Measurements from ENCODE around the gene IFNGR1.

Gene IFNGR1

DNA sequence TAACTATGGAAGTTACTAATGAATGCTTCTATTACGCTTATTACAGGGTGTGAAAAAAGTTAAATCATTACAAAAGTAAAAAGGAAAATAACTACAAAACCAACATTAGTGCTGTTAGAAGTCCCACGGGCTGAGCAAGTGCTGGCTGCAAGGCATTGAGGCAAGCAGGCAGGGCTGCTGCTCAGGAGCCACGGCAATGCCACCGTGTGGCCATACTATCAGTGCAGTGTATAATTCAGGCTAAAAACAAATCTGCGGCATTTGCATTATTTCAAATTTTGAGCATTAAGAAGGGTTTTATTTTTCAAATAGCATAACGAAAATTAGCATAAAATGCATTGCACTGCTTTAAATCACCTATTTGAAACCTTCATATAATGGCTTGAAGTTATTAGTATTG, 17.1 kb downstream of the IFNGR1 start:
- H3K4me3 ChIP-seq (ENCODE audit: low read depth, low read length) = no peak overlapping the region
- peak; percentile 57 for TF ChIP-seq CTCF (conservative IDR thresholded peaks at IDR 0.05; ENCODE audit: low read depth, low read length)
- no peak for DNase-seq (ENCODE audit: low read depth)

DNA sequence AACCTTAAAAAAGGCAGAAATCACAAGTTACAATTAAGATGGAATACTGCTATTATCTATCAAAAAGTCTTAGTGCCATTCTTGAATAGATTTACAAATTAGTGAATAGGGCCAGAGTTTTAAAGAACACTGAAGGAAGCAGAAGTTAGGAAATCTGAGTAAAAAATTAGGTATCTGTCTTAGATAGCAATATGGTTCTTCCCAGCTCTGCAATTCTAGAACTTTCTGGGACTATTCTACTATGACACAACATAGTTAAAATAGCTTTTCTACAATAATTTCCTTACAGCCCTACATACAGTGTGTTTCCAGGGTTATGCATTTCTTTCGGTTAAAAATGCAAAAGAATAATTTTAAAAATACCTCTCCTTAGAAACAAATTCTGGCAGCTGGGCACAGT, 18.2 kb downstream of the IFNGR1 start:
- no peak overlapping the region for H3K4me3 ChIP-seq (ENCODE audit: low read depth, low read length)
- no peak for DNase-seq (ENCODE audit: low read depth)
- TF ChIP-seq CTCF (conservative IDR thresholded peaks at IDR 0.05; ENCODE audit: low read depth, low read length) = no peak

DNA sequence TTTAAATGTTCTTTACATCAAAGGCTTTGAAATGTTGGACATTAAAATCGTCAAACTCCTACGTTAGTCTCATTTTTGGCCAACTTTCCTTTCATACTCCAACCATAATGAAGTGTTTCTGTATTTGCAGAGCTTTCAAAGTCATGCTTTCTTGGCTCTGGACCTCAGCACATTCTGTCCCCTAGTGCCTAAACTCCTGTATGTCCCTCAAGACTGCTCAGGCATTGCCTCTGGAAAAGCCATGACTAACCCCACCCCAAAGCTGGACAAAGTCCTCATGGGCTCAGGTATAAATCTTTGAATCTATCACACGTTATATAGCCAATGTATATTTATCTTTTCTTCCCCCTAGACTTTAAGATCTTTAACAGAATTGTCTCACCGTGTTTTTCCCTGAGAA, 18.9 kb downstream of the IFNGR1 start:
- DNase-seq (ENCODE audit: low read depth) = no peak
- no peak for TF ChIP-seq CTCF (conservative IDR thresholded peaks at IDR 0.05; ENCODE audit: low read depth, low read length)
- H3K4me3 ChIP-seq (ENCODE audit: low read depth, low read length) = no peak overlapping the region

GRCh38 chr6:137197684-137198645, 21.2 kb downstream of the IFNGR1 start:
- no peak for TF ChIP-seq CTCF (conservative IDR thresholded peaks at IDR 0.05; ENCODE audit: low read depth, low read length)
- H3K4me3 ChIP-seq (ENCODE audit: low read depth, low read length) = no peak overlapping the region
- no peak for DNase-seq (ENCODE audit: low read depth)

- no peak for DNase-seq (ENCODE audit: low read depth)
- no peak overlapping the region for H3K4me3 ChIP-seq (ENCODE audit: low read depth, low read length)
- no peak for TF ChIP-seq CTCF (conservative IDR thresholded peaks at IDR 0.05; ENCODE audit: low read depth, low read length)
Measured at GRCh38 chr6:137193256-137194070, 25.7 kb downstream of the IFNGR1 start.

GRCh38 chr6:137192821-137193220, 26.4 kb downstream of the IFNGR1 start:
- no peak overlapping the region for H3K4me3 ChIP-seq (ENCODE audit: low read depth, low read length)
- TF ChIP-seq CTCF (conservative IDR thresholded peaks at IDR 0.05; ENCODE audit: low read depth, low read length) = no peak
- DNase-seq (ENCODE audit: low read depth) = no peak

Data from choroid plexus epithelial cell (primary cell).